DND-41 (cell line): ENCODE results near the gene GPR83.

Experiments used
- CTCF ChIP-seq: IDR thresholded peaks from 2 replicates; pipeline ENCODE4 v1.5.1; 2012; ENCODE audit warnings: borderline replicate concordance, low read length, moderate library complexity, mild to moderate bottlenecking; ENCODE audit not compliant: poor library complexity, severe bottlenecking; ENCODE audit errors: extremely low read depth
- EZH2 ChIP-seq: IDR thresholded peaks from 3 replicates; pipeline ENCODE4 v1.6.1; 2012; ENCODE audit warnings: borderline replicate concordance, low read depth, mild to moderate bottlenecking, moderate library complexity, low read length, inconsistent platforms; ENCODE audit not compliant: severe bottlenecking

GRCh38 chr11:94376841-94377240 is 24.4 kb downstream of the GPR83 start:
- TF ChIP-seq CTCF (no peak), EZH2 (no peak)
